HepG2 (cell line): ENCODE measurements around the gene BLCAP. TPM values are rescaled to one million over a fixed set of nuclear protein-coding genes. Genes with fewer than 3 reads are reported as not detected.

Experiments used
- ARNT ChIP-seq: fragments of 450-650 bp; IDR thresholded peaks from 2 replicates; pipeline ENCODE4 v1.6.1; 2017
- CBX5 ChIP-seq: sonication (generic); formaldehyde crosslinking; IDR thresholded peaks from 2 replicates; pipeline ENCODE4 v1.4.0; 2020; ENCODE audit warnings: missing genetic modification reagents, borderline replicate concordance
- CHCHD3 ChIP-seq: sonication (generic); formaldehyde crosslinking; IDR thresholded peaks from 2 replicates; pipeline ENCODE4 v1.8.0; 2022; ENCODE audit warnings: mild to moderate bottlenecking, missing genetic modification reagents, moderate library complexity
- EED ChIP-seq: sonication (generic); formaldehyde crosslinking; IDR thresholded peaks from 2 replicates; pipeline ENCODE4 v1.5.0; 2020; ENCODE audit warnings: mild to moderate bottlenecking, missing genetic modification reagents
- EP300 ChIP-seq, 3 experiments: sonication (generic) in 1 of 3; formaldehyde crosslinking in 1 of 3; IDR thresholded peaks; 2 replicates each; pipeline versions ENCODE4 v1.5.1 to v1.6.1; 2011 to 2020; ENCODE audit warnings: low read depth in 2 of 3, low read length in 2 of 3, borderline replicate concordance in 1 of 3, improper control_type of control experiment in 1 of 3, mild to moderate bottlenecking in 1 of 3, missing genetic modification reagents in 1 of 3, moderate library complexity in 1 of 3
- IRX3 ChIP-seq: sonication (generic); formaldehyde crosslinking; IDR thresholded peaks from 2 replicates; pipeline ENCODE4 v1.8.1; 2023; ENCODE audit warnings: mild to moderate bottlenecking, low read depth, missing genetic modification reagents, borderline replicate concordance
- NFE2L1 ChIP-seq: sonication (generic); formaldehyde crosslinking; IDR thresholded peaks from 2 replicates; pipeline ENCODE4 v1.4.0; 2020; ENCODE audit warnings: missing genetic modification reagents, mild to moderate bottlenecking, borderline replicate concordance
- NFYB ChIP-seq: sonication (generic); formaldehyde crosslinking; IDR thresholded peaks from 2 replicates; pipeline ENCODE4 v1.4.0; 2020; ENCODE audit warnings: missing genetic modification reagents
- ONECUT2 ChIP-seq: sonication (generic); formaldehyde crosslinking; IDR thresholded peaks from 2 replicates; pipeline ENCODE4 v1.4.0; 2020; ENCODE audit warnings: missing genetic modification reagents
- ZFP36L1 ChIP-seq: sonication (generic); formaldehyde crosslinking; IDR thresholded peaks from 2 replicates; pipeline ENCODE4 v1.8.0; 2022; ENCODE audit warnings: mild to moderate bottlenecking, missing genetic modification reagents, moderate library complexity
- ZMAT3 ChIP-seq: sonication (generic); formaldehyde crosslinking; conservative IDR thresholded peaks from 2 replicates; pipeline ENCODE4 v1.7.0; 2021; ENCODE audit warnings: missing genetic modification reagents
- ZNF343 ChIP-seq: sonication (generic); formaldehyde crosslinking; IDR thresholded peaks from 2 replicates; pipeline ENCODE4 v1.4.0; 2020; ENCODE audit warnings: mild to moderate bottlenecking, missing genetic modification reagents
- ZNF350 ChIP-seq: sonication (generic); formaldehyde crosslinking; IDR thresholded peaks from 2 replicates; pipeline ENCODE4 v1.4.0; 2020; ENCODE audit warnings: mild to moderate bottlenecking, low read depth, missing genetic modification reagents, borderline replicate concordance
- ZNF558 ChIP-seq: sonication (generic); formaldehyde crosslinking; IDR thresholded peaks from 2 replicates; pipeline ENCODE4 v1.9.0; 2022; ENCODE audit warnings: mild to moderate bottlenecking, missing genetic modification reagents, borderline replicate concordance
- ZNF672 ChIP-seq: sonication (generic); formaldehyde crosslinking; IDR thresholded peaks from 2 replicates; pipeline ENCODE4 v1.8.1; 2022; ENCODE audit warnings: missing genetic modification reagents
- ZNF766 ChIP-seq: sonication (generic); formaldehyde crosslinking; IDR thresholded peaks from 2 replicates; pipeline ENCODE4 v1.5.0; 2020; ENCODE audit warnings: missing genetic modification reagents, borderline replicate concordance
- polyA plus RNA-seq, 8 experiments: library from polyadenylated mRNA; depleted of rRNA in 3 of 8; stranded (reverse) in 7 of 8; unstranded in 1 of 8; fragments of >200 nt; fragmentation: Illumina TruSeq in 4 of 8; extraction: Trizol in 4 of 8; gene quantifications; 2 replicates each; pipeline versions ENCODE4 v1.2.1 to v1.2.3, GENCODE V29; 2011 to 2016; ENCODE audit warnings: low read depth in 4 of 8, missing spikeins in 1 of 8, mixed read lengths in 1 of 8; ENCODE audit not compliant: insufficient read depth in 1 of 8
- total RNA-seq, 5 experiments: library from RNA; depleted of rRNA; stranded (reverse); fragments of >200 nt; fragmentation: Illumina TruSeq; extraction: Trizol; gene quantifications; 2 replicates each; pipeline ENCODE4 v1.2.3, GENCODE V29; 2016; ENCODE audit warnings: low read depth in 1 of 5
- TF ChIP-seq, protein P1 (sequence below): sonication (generic); formaldehyde crosslinking; IDR thresholded peaks from 2 replicates; pipeline ENCODE4 v1.4.0; 2020; ENCODE audit warnings: mild to moderate bottlenecking, missing genetic modification reagents
- TF ChIP-seq, protein P2 (sequence below): IDR thresholded peaks from 2 replicates; pipeline ENCODE4 v1.6.1; 2016
- TF ChIP-seq, protein P3 (sequence below): sonication (generic); IDR thresholded peaks from 2 replicates; pipeline ENCODE4 v1.6.1; 2016; ENCODE audit warnings: low read depth, borderline replicate concordance
- TF ChIP-seq, protein P4 (sequence below): sonication (generic); formaldehyde crosslinking; IDR thresholded peaks from 2 replicates; pipeline ENCODE4 v1.9.0; 2021; ENCODE audit warnings: missing genetic modification reagents, borderline replicate concordance
- TF ChIP-seq, protein P5 (sequence below): sonication (generic); formaldehyde crosslinking; IDR thresholded peaks from 2 replicates; pipeline ENCODE4 v1.4.0; 2020; ENCODE audit warnings: missing genetic modification reagents
- TF ChIP-seq, protein P6 (sequence below): sonication (generic); formaldehyde crosslinking; IDR thresholded peaks from 2 replicates; pipeline ENCODE4 v1.5.0; 2020; ENCODE audit warnings: mild to moderate bottlenecking, low read depth, missing genetic modification reagents, borderline replicate concordance

The BLCAP gene
- total and polyA plus RNA-seq, 2 of the 13 experiments (the other 11 are each of a cell fraction or from before 2014, with no cell fraction given), result 52.4 to 86.8 TPM

DNA sequence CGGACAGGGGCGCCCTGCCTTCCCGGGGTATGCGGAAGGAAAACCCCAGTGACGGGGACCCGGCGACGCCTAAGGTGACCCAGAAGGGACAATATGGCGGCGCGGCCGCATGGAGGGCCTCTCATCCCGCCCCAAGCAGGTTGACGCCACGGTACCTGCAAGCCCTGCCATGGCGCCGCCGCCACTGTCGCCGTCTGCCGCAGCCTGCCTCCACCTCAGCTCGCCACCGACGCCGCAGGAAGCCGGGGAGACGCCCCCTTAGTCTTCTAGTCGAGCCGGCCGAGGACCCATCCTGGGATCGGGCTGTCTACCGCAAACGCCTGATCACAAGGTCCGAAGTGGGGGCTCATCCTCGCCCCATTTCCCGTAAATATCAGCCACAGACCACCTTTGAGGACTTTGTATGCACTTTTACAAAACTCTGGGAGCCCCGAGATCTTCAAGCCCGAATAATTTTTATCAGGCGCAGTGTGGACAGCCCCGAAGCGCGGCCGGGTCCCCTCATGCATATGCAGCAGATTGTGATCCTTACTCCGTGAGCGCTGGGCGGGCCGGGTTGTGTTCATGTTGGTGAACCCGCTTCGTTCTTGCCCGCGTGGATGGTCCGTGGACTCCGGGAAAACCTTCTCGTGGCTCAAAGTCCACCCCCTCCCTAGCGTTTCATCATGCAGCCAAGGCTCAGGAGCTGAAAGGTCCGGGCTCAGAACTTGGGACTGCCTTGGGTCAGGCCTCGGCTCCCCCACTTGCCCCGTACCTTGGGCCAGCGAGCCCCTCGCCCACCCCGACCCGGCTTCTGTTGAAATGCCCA lies at the start of gene BLCAP (continued):
- TF ChIP-seq ZMAT3 (CRISPR knock-in tag), result peak; percentile 24; the same call in 1 of the 2 replicates
- TF ChIP-seq ZNF672 (CRISPR knock-in tag), result peak; percentile 63; the same call in 1 of the 2 replicates
- TF ChIP-seq, protein P1, sequence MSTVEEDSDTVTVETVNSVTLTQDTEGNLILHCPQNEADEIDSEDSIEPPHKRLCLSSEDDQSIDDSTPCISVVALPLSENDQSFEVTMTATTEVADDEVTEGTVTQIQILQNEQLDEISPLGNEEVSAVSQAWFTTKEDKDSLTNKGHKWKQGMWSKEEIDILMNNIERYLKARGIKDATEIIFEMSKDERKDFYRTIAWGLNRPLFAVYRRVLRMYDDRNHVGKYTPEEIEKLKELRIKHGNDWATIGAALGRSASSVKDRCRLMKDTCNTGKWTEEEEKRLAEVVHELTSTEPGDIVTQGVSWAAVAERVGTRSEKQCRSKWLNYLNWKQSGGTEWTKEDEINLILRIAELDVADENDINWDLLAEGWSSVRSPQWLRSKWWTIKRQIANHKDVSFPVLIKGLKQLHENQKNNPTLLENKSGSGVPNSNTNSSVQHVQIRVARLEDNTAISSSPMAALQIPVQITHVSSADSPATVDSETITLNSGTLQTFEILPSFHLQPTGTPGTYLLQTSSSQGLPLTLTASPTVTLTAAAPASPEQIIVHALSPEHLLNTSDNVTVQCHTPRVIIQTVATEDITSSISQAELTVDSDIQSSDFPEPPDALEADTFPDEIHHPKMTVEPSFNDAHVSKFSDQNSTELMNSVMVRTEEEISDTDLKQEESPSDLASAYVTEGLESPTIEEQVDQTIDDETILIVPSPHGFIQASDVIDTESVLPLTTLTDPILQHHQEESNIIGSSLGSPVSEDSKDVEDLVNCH (CRISPR knock-in tag), result no peak; the same call in 1 of the 2 replicates
- no peak for TF ChIP-seq ARNT
- TF ChIP-seq, protein P2, sequence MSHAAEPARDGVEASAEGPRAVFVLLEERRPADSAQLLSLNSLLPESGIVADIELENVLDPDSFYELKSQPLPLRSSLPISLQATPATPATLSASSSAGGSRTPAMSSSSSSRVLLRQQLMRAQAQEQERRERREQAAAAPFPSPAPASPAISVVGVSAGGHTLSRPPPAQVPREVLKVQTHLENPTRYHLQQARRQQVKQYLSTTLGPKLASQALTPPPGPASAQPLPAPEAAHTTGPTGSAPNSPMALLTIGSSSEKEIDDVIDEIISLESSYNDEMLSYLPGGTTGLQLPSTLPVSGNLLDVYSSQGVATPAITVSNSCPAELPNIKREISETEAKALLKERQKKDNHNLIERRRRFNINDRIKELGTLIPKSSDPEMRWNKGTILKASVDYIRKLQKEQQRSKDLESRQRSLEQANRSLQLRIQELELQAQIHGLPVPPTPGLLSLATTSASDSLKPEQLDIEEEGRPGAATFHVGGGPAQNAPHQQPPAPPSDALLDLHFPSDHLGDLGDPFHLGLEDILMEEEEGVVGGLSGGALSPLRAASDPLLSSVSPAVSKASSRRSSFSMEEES (CRISPR knock-in tag), result peak; percentile 64
- TF ChIP-seq, protein P3, sequence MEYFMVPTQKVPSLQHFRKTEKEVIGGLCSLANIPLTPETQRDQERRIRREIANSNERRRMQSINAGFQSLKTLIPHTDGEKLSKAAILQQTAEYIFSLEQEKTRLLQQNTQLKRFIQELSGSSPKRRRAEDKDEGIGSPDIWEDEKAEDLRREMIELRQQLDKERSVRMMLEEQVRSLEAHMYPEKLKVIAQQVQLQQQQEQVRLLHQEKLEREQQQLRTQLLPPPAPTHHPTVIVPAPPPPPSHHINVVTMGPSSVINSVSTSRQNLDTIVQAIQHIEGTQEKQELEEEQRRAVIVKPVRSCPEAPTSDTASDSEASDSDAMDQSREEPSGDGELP, result 0 out of 2 replicates have a peak, but pooled peaks have one; percentile 15
- TF ChIP-seq NFYB, result peak; percentile 4; the same call in 1 of the 2 replicates
- TF ChIP-seq CBX5 (CRISPR knock-in tag), result peak; percentile 70
- TF ChIP-seq EED (CRISPR knock-in tag), result peak; percentile 87
- TF ChIP-seq ZNF558 (CRISPR knock-in tag), result peak; percentile 86; the same call in 1 of the 2 replicates
- no peak for TF ChIP-seq ZNF766 (CRISPR knock-in tag)
- no peak for TF ChIP-seq ZFP36L1 (CRISPR knock-in tag)
- peak; percentile 64; the same call in 1 of the 2 replicates for TF ChIP-seq ZNF343 (CRISPR knock-in tag)
- TF ChIP-seq, protein P4, sequence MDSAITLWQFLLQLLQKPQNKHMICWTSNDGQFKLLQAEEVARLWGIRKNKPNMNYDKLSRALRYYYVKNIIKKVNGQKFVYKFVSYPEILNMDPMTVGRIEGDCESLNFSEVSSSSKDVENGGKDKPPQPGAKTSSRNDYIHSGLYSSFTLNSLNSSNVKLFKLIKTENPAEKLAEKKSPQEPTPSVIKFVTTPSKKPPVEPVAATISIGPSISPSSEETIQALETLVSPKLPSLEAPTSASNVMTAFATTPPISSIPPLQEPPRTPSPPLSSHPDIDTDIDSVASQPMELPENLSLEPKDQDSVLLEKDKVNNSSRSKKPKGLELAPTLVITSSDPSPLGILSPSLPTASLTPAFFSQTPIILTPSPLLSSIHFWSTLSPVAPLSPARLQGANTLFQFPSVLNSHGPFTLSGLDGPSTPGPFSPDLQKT (CRISPR knock-in tag), result no peak; the same call in 1 of the 2 replicates
- peak; percentile 91 for TF ChIP-seq ZNF350 (CRISPR knock-in tag)
- TF ChIP-seq, protein P5, sequence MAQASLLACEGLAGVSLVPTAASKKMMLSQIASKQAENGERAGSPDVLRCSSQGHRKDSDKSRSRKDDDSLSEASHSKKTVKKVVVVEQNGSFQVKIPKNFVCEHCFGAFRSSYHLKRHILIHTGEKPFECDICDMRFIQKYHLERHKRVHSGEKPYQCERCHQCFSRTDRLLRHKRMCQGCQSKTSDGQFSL (CRISPR knock-in tag), result peak; percentile 88
- TF ChIP-seq EP300 (IDR thresholded peaks at IDR 0.05; ENCODE audit: low read depth in 2 of 2, low read length in 2 of 2), result peak; percentile 24 to 46; a peak in 3 of 4 replicates
- peak; percentile 35; the same call in 1 of the 2 replicates for TF ChIP-seq EP300 (CRISPR knock-in tag; IDR thresholded peaks at IDR 0.05; ENCODE audit: borderline replicate concordance)
- no peak for TF ChIP-seq IRX3 (CRISPR knock-in tag)
- TF ChIP-seq CHCHD3 (CRISPR knock-in tag), result no peak
- TF ChIP-seq, protein P6, sequence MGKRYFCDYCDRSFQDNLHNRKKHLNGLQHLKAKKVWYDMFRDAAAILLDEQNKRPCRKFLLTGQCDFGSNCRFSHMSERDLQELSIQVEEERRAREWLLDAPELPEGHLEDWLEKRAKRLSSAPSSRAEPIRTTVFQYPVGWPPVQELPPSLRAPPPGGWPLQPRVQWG (CRISPR knock-in tag), result no peak
- TF ChIP-seq ONECUT2 (CRISPR knock-in tag), result no peak
- peak; percentile 51; the same call in 1 of the 2 replicates for TF ChIP-seq NFE2L1 (CRISPR knock-in tag)
